Astrocyte (in vitro differentiated cells and primary cell): Measurements from ENCODE around the gene PTPRD. TPM values are rescaled to one million over a fixed set of nuclear protein-coding genes. Genes with fewer than 3 reads are reported as not detected.

Experiments
- DNase-seq: peaks from one replicate; pipeline ENCODE4 v3.0.0-alpha.2; 2010; ENCODE audit warnings: low read depth
- FAIRE-seq: peaks from 2 replicates; lab custom pipeline; 2011; peaks lifted over from hg19 to GRCh38; lab: Jason Lieb, UNC
- H2AFZ ChIP-seq: 2 replicates; pipeline ENCODE4 v1.6.0; 2012; ENCODE audit warnings: low read depth, low read length, inconsistent platforms
- H3K27ac ChIP-seq: 2 replicates; pipeline ENCODE4 v1.5.1; 2011; ENCODE audit warnings: low read depth, low read length, inconsistent platforms
- H3K27me3 ChIP-seq: 2 replicates; pipeline ENCODE4 v1.6.0; 2011; ENCODE audit warnings: low read length, inconsistent platforms; ENCODE audit not compliant: insufficient read depth
- H3K36me3 ChIP-seq: 2 replicates; pipeline ENCODE4 v1.5.1; 2011; ENCODE audit warnings: low read length, inconsistent platforms; ENCODE audit not compliant: insufficient read depth
- H3K4me1 ChIP-seq: 2 replicates; pipeline ENCODE4 v1.5.1; 2011; ENCODE audit warnings: low read length, inconsistent platforms; ENCODE audit not compliant: insufficient read depth
- H3K4me2 ChIP-seq: 2 replicates; pipeline ENCODE4 v1.6.0; 2012; ENCODE audit warnings: low read length, inconsistent platforms
- H3K4me3 ChIP-seq: 2 replicates; pipeline ENCODE4 v1.5.1; 2011; ENCODE audit warnings: low read depth, mild to moderate bottlenecking, low read length, inconsistent platforms; ENCODE audit not compliant: insufficient read depth
- H3K79me2 ChIP-seq: 2 replicates; pipeline ENCODE4 v1.6.0; 2012; ENCODE audit warnings: mild to moderate bottlenecking, low read length, inconsistent platforms; ENCODE audit not compliant: insufficient read depth
- H3K9ac ChIP-seq: 2 replicates; pipeline ENCODE4 v1.6.0; 2012; ENCODE audit warnings: mild to moderate bottlenecking, low read length, inconsistent platforms
- H3K9me3 ChIP-seq: 2 replicates; pipeline ENCODE4 v1.5.1; 2012; ENCODE audit warnings: low read depth, mild to moderate bottlenecking, low read length, inconsistent platforms; ENCODE audit not compliant: insufficient read depth
- H4K20me1 ChIP-seq: 2 replicates; pipeline ENCODE4 v1.6.0; 2012; ENCODE audit warnings: low read length, inconsistent platforms; ENCODE audit not compliant: insufficient read depth
- H3K27ac Mint-ChIP-seq: one replicate; pipeline ENCODE4 v1.8.0; 2021; ENCODE audit warnings: mild to moderate bottlenecking, mixed read lengths; ENCODE audit not compliant: unreplicated experiment
- H3K27me3 Mint-ChIP-seq: one replicate; pipeline ENCODE4 v1.8.0; 2021; ENCODE audit warnings: low read depth, mixed read lengths; ENCODE audit not compliant: unreplicated experiment
- H3K36me3 Mint-ChIP-seq: one replicate; pipeline ENCODE4 v1.8.0; 2021; ENCODE audit warnings: low read depth, mixed read lengths; ENCODE audit not compliant: unreplicated experiment
- H3K4me1 Mint-ChIP-seq: one replicate; pipeline ENCODE4 v1.8.0; 2021; ENCODE audit warnings: low read depth, mixed read lengths; ENCODE audit not compliant: unreplicated experiment
- H3K4me3 Mint-ChIP-seq: one replicate; pipeline ENCODE4 v1.8.0; 2021; ENCODE audit warnings: mild to moderate bottlenecking, moderate library complexity, mixed read lengths; ENCODE audit not compliant: unreplicated experiment
- H3K9me3 Mint-ChIP-seq: one replicate; pipeline ENCODE4 v1.8.0; 2021; ENCODE audit warnings: mild to moderate bottlenecking, mixed read lengths; ENCODE audit not compliant: unreplicated experiment
- CTCF ChIP-seq: IDR thresholded peaks from 2 replicates; pipeline ENCODE4 v1.5.1; 2011; ENCODE audit warnings: low read depth, mild to moderate bottlenecking, inconsistent platforms, low read length, moderate library complexity; ENCODE audit not compliant: insufficient read depth
- EZH2 ChIP-seq: IDR thresholded peaks from 2 replicates; pipeline ENCODE4 v1.6.1; 2012; ENCODE audit warnings: mild to moderate bottlenecking, low read length, inconsistent platforms; ENCODE audit not compliant: insufficient read depth
- total RNA-seq: library from RNA; stranded (reverse); gene quantifications from 2 replicates; pipeline ENCODE4 v1.2.1, GENCODE V29; 2021

Gene PTPRD
- total RNA-seq, 1 donor from 2014 or later = 88.1 TPM

- Histone ChIP-seq H3K9ac (no peak overlapping the region), H3K36me3 (no peaks in the 10 kb centered on the region), H3K79me2 (no peaks in the 10 kb centered on the region), H3K4me2 (no peak overlapping the region), H4K20me1 (no peaks in the 10 kb centered on the region), H3K27ac (no peak overlapping the region), H3K27me3 (no peaks in the 10 kb centered on the region), H3K4me1 (no peaks in the 10 kb centered on the region), H3K9me3 (no peaks in the 10 kb centered on the region), H2AFZ (no peak overlapping the region), H3K4me3 (no peak overlapping the region)
- Mint-ChIP-seq H3K27me3 (no peaks in the 10 kb centered on the region), H3K4me1 (no peaks in the 10 kb centered on the region), H3K4me3 (no peak overlapping the region), H3K36me3 (peaks cover 2% of the 10 kb centered on the region), H3K27ac (no peak overlapping the region), H3K9me3 (peaks cover 4% of the 10 kb centered on the region)
- TF ChIP-seq CTCF (no peak), EZH2 (no peak)
- FAIRE-seq (no peak), DNase-seq (no peak)
Observed at GRCh38 chr9:9498128-9498527, 1114.7 kb downstream of the PTPRD start.

GRCh38 chr9:9494336-9494735, 1118.5 kb downstream of the PTPRD start:
- Mint-ChIP-seq H3K36me3 (peaks cover 2% of the 10 kb centered on the region), H3K9me3 (peaks cover 4% of the 10 kb centered on the region), H3K4me3 (no peak overlapping the region), H3K27me3 (no peaks in the 10 kb centered on the region), H3K4me1 (no peaks in the 10 kb centered on the region), H3K27ac (no peak overlapping the region)
- no peak for DNase-seq
- H3K36me3 ChIP-seq = no peaks in the 10 kb centered on the region
- no peaks in the 10 kb centered on the region for H3K79me2 ChIP-seq
- H3K9ac ChIP-seq = no peak overlapping the region
- no peak overlapping the region for H2AFZ ChIP-seq
- H3K27me3 ChIP-seq = no peaks in the 10 kb centered on the region
- no peak for FAIRE-seq
- no peak overlapping the region for H3K4me2 ChIP-seq
- H3K4me1 ChIP-seq = no peaks in the 10 kb centered on the region
- no peak overlapping the region for H3K27ac ChIP-seq
- no peak overlapping the region for H3K4me3 ChIP-seq
- H3K9me3 ChIP-seq = no peaks in the 10 kb centered on the region
- TF ChIP-seq CTCF (no peak), EZH2 (no peak)
- no peaks in the 10 kb centered on the region for H4K20me1 ChIP-seq

GRCh38 chr9:9492506-9492905, 1120.3 kb downstream of the PTPRD start:
- no peak for TF ChIP-seq CTCF
- TF ChIP-seq EZH2 = no peak
- no peaks in the 10 kb centered on the region for H3K9me3 ChIP-seq
- Mint-ChIP-seq H3K4me3 (no peak overlapping the region), H3K27ac (no peak overlapping the region), H3K9me3 (peaks cover 4% of the 10 kb centered on the region), H3K36me3 (peaks cover 2% of the 10 kb centered on the region), H3K4me1 (no peaks in the 10 kb centered on the region), H3K27me3 (no peaks in the 10 kb centered on the region)
- no peaks in the 10 kb centered on the region for H3K27me3 ChIP-seq
- H3K4me2 ChIP-seq = no peak overlapping the region
- H3K4me1 ChIP-seq = no peaks in the 10 kb centered on the region
- H3K79me2 ChIP-seq = no peaks in the 10 kb centered on the region
- H3K27ac ChIP-seq = no peak overlapping the region
- DNase-seq (no peak), FAIRE-seq (peak; percentile 59)
- H2AFZ ChIP-seq = no peak overlapping the region
- H3K4me3 ChIP-seq = no peak overlapping the region
- H3K36me3 ChIP-seq = no peaks in the 10 kb centered on the region
- H4K20me1 ChIP-seq = no peaks in the 10 kb centered on the region
- no peak overlapping the region for H3K9ac ChIP-seq
